ENCODE data around the gene JPT2. TPM values are rescaled to one million over a fixed set of nuclear protein-coding genes. Genes with fewer than 3 reads are reported as not detected.
A peak's percentile ranks its signal among the peaks of the same experiment; 100 is the strongest.

JPT2 gene, protein sequence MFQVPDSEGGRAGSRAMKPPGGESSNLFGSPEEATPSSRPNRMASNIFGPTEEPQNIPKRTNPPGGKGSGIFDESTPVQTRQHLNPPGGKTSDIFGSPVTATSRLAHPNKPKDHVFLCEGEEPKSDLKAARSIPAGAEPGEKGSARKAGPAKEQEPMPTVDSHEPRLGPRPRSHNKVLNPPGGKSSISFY
- total RNA-seq (10 to 100 TPM; 21.7 to 49.3 (median 32.4) TPM), polyA plus RNA-seq (10 to 100 TPM; 13.5 to 22.2 TPM)

DNA sequence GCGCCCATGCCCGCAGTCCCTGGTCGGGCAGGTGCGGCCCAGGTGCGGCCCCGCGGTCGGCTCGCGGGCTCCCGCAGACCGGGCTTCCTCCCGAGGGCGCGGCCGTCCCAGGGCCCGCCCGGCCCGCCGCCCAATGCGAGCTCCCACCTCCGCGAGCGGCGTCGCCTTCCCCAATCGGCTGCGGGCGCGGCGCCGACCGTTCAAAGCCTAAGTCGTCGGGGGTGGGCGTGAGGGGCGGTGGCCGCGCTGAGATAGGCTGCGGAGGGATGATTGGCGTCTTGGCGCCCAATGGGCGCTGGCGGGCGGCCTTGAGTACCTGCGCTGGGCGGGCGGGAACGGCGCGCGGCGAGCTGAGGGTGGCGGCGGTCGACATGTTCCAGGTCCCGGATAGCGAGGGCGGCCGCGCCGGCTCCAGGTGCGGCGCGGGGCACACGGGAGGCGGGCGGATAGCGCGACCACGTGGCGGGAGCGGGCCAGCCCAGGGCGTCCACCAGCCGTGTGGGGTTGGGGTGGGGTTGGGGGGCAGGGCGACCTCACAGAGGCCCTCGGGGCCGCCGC is at the start of gene JPT2:
Gene JPT2, plus strand, starts transcription at position 338 of the 558 bp plus-strand sequence. Its CDS starts 34 bp downstream, at position 372.
- no peaks in the 10 kb centered on the region for H3K27me3 ChIP-seq
- H3K4me1 ChIP-seq: peaks cover 0 to 12% (median 4%) of the 10 kb centered on the region in 3 donors
- intact Hi-C loops (cut with DNase I): no loop called here
- FAIRE-seq (no peak), ATAC-seq (peak; percentile 97 to 98 (median 97)), DNase-seq (peak; percentile 97 to 99 (median 98))
- WGBS, 2 donors: 0% methylated on average over 49 to 79 of the region's 79 CpGs
- no peaks in the 10 kb centered on the region for H3K9me3 ChIP-seq
- H3K36me3 ChIP-seq: peaks cover 0 to 4% (median 4%) of the 10 kb centered on the region in 3 donors
- peak within 1 kb of the TSS; percentile 70 to 82 (median 70) for H3K27ac ChIP-seq
- TF ChIP-seq, protein P1, sequence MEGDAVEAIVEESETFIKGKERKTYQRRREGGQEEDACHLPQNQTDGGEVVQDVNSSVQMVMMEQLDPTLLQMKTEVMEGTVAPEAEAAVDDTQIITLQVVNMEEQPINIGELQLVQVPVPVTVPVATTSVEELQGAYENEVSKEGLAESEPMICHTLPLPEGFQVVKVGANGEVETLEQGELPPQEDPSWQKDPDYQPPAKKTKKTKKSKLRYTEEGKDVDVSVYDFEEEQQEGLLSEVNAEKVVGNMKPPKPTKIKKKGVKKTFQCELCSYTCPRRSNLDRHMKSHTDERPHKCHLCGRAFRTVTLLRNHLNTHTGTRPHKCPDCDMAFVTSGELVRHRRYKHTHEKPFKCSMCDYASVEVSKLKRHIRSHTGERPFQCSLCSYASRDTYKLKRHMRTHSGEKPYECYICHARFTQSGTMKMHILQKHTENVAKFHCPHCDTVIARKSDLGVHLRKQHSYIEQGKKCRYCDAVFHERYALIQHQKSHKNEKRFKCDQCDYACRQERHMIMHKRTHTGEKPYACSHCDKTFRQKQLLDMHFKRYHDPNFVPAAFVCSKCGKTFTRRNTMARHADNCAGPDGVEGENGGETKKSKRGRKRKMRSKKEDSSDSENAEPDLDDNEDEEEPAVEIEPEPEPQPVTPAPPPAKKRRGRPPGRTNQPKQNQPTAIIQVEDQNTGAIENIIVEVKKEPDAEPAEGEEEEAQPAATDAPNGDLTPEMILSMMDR (IDR thresholded peaks at IDR 0.05): no peak
- H3K4me3 ChIP-seq: peak within 1 kb of the TSS; percentile 65 to 98 (median 83)

DNA sequence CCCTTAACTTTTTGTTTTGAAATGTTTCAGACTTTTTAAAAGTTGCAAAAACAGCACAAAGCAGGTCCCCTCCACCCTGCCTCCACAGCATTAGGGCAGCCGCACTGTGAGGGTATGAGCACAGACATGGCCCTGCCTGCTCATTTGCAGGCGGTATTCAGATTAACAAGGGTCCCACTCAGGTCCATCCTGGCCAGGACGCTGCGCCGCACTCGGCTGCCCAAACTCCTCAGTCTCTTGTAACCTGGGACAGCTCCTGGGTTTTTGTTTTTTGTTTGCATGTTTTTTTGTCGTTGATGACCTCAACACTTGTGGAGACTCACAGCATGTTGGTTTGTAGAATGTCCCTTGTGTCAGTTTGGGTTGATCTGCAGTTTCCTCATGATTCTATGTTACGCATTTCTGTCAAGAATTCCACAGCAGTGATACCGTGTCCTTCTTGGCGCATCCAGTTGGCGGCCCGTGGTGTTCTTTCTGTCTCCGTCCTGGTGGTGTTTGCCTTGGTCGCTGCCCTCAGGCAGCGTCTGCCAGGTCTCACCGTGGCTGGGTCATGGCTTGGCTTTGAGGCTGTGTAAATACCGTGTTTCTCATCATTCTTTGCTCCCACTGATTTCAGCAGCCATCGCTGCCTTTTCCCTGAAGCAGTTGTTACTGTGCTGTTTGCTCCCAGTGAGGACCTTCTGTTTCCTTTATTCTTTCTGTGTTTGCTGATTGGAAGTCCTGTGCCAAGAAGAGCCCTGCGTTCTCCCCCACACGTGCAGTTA is 47.4 kb upstream of the JPT2 start:
- TF ChIP-seq, protein P1 (IDR thresholded peaks at IDR 0.05): no peak
- H3K27ac ChIP-seq: no peak overlapping the region
- FAIRE-seq: no peak
- H3K27me3 ChIP-seq: no peaks in the 10 kb centered on the region
- intact Hi-C loops (cut with DNase I): no loop called here
- no peaks in the 10 kb centered on the region for H3K9me3 ChIP-seq
- DNase-seq: no peak
- no peak overlapping the region for H3K4me3 ChIP-seq
- WGBS, 2 donors: 90% methylated on average over 20 of the region's 20 CpGs
- H3K36me3 ChIP-seq: peaks cover 3 to 16% (median 4%) of the 10 kb centered on the region in 3 donors
- H3K4me1 ChIP-seq: peaks cover 0 to 3% (median 0%) of the 10 kb centered on the region in 3 donors
- no peak for ATAC-seq

DNA sequence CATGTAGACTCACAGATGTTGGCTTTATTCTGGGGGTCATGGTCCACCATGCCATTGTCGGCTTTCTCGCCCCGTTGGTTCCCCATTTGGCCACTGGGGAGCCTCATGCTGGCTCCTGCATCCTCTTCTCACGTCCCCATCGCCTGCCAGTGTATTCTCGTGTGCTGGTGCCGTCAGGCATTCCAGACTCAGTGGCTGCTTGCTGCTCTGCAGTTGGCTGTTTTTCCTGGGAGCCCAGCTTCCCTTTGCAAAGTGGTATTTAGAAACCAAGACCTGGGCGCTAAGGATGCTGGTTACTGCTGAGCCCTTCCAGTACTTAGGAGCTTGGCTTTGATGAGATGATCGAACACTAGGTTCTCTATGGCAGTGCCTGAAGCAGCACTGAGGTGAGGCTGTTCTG is 46.8 kb upstream of the JPT2 start:
- Histone ChIP-seq H3K4me3 (no peak overlapping the region), H3K4me1 (peaks cover 0 to 3% (median 0%) of the 10 kb centered on the region in 3 donors), H3K27ac (no peak overlapping the region), H3K9me3 (no peaks in the 10 kb centered on the region), H3K36me3 (peaks cover 3 to 16% (median 4%) of the 10 kb centered on the region in 3 donors), H3K27me3 (no peaks in the 10 kb centered on the region)
- TF ChIP-seq, protein P1 (IDR thresholded peaks at IDR 0.05): no peak
- intact Hi-C loops (cut with DNase I): no loop called here
- ATAC-seq (no peak), DNase-seq (no peak), FAIRE-seq (no peak)
- 95 to 96% methylated on average over 9 of the region's 9 CpGs for WGBS, 2 donors

DNA sequence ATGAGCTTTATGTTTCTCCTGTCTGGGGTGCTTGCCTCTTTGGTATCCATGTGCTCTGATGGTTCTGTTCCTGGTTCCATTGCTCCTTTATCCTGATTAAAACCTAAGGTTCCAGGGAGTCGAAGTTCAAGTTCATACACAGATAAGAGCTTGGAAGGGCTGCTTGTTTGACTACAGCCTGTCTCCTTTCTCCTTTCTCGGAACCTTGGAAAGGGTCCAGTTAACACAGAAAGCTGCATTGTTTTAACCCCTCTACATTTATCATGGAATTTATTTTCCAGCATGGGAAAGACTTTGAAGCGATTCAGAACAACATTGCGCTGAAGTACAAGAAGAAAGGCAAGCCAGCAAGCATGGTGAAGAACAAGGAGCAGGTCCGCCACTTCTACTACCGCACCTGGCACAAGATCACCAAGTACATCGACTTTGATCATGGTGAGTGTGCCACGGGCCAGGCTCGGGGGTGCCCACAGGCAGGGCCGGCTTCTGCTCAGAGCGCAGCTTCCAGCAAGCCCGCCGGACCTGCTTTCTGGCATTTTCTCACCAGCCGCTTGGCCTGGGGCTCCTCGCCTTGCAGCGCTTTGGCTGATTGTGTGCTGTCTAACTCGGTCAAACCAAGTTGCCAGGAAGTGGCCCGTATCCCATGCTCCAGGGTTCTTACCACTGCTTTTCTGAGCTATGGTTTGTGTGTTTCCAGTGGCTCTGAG is 46.0 kb upstream of the JPT2 start:
- Histone ChIP-seq H3K9me3 (no peaks in the 10 kb centered on the region), H3K4me3 (no peak overlapping the region), H3K27me3 (no peaks in the 10 kb centered on the region), H3K36me3 (peaks cover 3 to 16% (median 4%) of the 10 kb centered on the region in 3 donors), H3K27ac (peak overlapping the region in 2 of 4 donors; percentile 2 to 16), H3K4me1 (peaks cover 0 to 3% (median 0%) of the 10 kb centered on the region in 3 donors)
- intact Hi-C loops (cut with DNase I): no loop called here
- FAIRE-seq: no peak
- 50% methylated on average over 18 of the region's 18 CpGs for WGBS, 2 donors
- TF ChIP-seq, protein P1 (IDR thresholded peaks at IDR 0.05): no peak
- ATAC-seq: peak in 3 of 4 donors; percentile 38 to 67 (median 51)
- no peak for DNase-seq
